GM23338 (cell line): ENCODE data around the gene APP. TPM values are rescaled to one million over a fixed set of nuclear protein-coding genes. Genes with fewer than 3 reads are reported as not detected.

ENCODE experiments used
- ATAC-seq: fragments of 200-7000 bp; cut with Tn5 transposase; 3 replicates; pipeline ENCODE4 v1.9.1; 2020
- DNase-seq: peaks from one replicate; pipeline ENCODE4 v3.0.0-alpha.2; 2015; ENCODE audit warnings: low spot score
- H2AFZ ChIP-seq: fragments of 200-600 bp; sonication (generic); 2 replicates; pipeline ENCODE4 v1.8.0; 2016; ENCODE audit warnings: antibody characterized with exemption, mild to moderate bottlenecking, moderate library complexity
- H3F3A ChIP-seq: fragments of 200-600 bp; sonication (generic); replicated peaks from 2 replicates; pipeline ENCODE4 v1.8.0; 2017; ENCODE audit warnings: antibody characterized with exemption, mixed run types, low read depth
- H3K27ac ChIP-seq: fragments of 200-600 bp; sonication (generic); 2 replicates; pipeline ENCODE4 v1.6.1; 2016; ENCODE audit warnings: low read depth
- H3K27me3 ChIP-seq: fragments of 200-600 bp; sonication (generic); 2 replicates; pipeline ENCODE4 v1.8.0; 2016; ENCODE audit warnings: mild to moderate bottlenecking, mixed run types, moderate library complexity; ENCODE audit not compliant: insufficient read depth
- H3K36me3 ChIP-seq: fragments of 200-600 bp; sonication (generic); 2 replicates; pipeline ENCODE4 v1.8.0; 2016; ENCODE audit warnings: mild to moderate bottlenecking; ENCODE audit not compliant: insufficient read depth
- H3K4me1 ChIP-seq: fragments of 200-600 bp; sonication (generic); 2 replicates; pipeline ENCODE4 v1.8.0; 2016; ENCODE audit warnings: mild to moderate bottlenecking, moderate library complexity; ENCODE audit not compliant: insufficient read depth
- H3K4me2 ChIP-seq: fragments of 200-600 bp; sonication (generic); 2 replicates; pipeline ENCODE4 v1.7.1; 2017; ENCODE audit warnings: mixed run types
- H3K4me3 ChIP-seq: fragments of 200-600 bp; sonication (generic); 2 replicates; pipeline ENCODE4 v1.6.1; 2016; ENCODE audit warnings: mixed run types
- H3K79me2 ChIP-seq: fragments of 200-600 bp; sonication (generic); replicated peaks from 2 replicates; pipeline ENCODE4 v1.8.0; 2017; ENCODE audit warnings: mild to moderate bottlenecking; ENCODE audit not compliant: insufficient read depth
- H3K9me2 ChIP-seq: fragments of 200-600 bp; sonication (generic); 2 replicates; pipeline ENCODE4 v1.8.0; 2017; ENCODE audit not compliant: insufficient read depth
- H4K20me1 ChIP-seq: fragments of 200-600 bp; sonication (generic); replicated peaks from 2 replicates; pipeline ENCODE4 v1.8.0; 2017; ENCODE audit warnings: mild to moderate bottlenecking; ENCODE audit not compliant: insufficient read depth
- H3K27ac Mint-ChIP-seq: 2 replicates; pipeline ENCODE4 v1.8.0; 2020; ENCODE audit warnings: inconsistent platforms, mild to moderate bottlenecking, moderate library complexity, mixed read lengths
- H3K27me3 Mint-ChIP-seq: 3 replicates; pipeline ENCODE4 v1.8.0; 2022; ENCODE audit warnings: low read depth, mild to moderate bottlenecking, moderate library complexity, mixed read lengths, inconsistent platforms; ENCODE audit not compliant: insufficient read depth, poor library complexity
- H3K36me3 Mint-ChIP-seq: 3 replicates; pipeline ENCODE4 v1.8.0; 2021; ENCODE audit warnings: low read depth, mild to moderate bottlenecking, inconsistent platforms, moderate library complexity, mixed read lengths
- H3K4me1 Mint-ChIP-seq: 3 replicates; pipeline ENCODE4 v1.8.0; 2020; ENCODE audit warnings: mild to moderate bottlenecking, inconsistent platforms, mixed read lengths
- H3K4me3 Mint-ChIP-seq: 3 replicates; pipeline ENCODE4 v1.8.0; 2021; ENCODE audit warnings: moderate library complexity, mild to moderate bottlenecking, inconsistent platforms, mixed read lengths
- H3K9me3 Mint-ChIP-seq: 3 replicates; pipeline ENCODE4 v1.8.0; 2020; ENCODE audit warnings: moderate library complexity, mild to moderate bottlenecking, inconsistent platforms, mixed read lengths
- CREB1 ChIP-seq: fragments of 250-450 bp; sonication (Bioruptor Pico); IDR thresholded peaks from 2 replicates; pipeline ENCODE4 v1.5.0; 2020; ENCODE audit warnings: low read depth, mild to moderate bottlenecking, moderate library complexity
- CTCF ChIP-seq, 2 experiments: fragments of 200-600 bp in 1 of 2; sonication (generic) in 1 of 2; conservative IDR thresholded peaks; 2 replicates each; pipeline versions ENCODE4 v1.5.1 to v1.6.1; 2016 to 2017; ENCODE audit warnings: antibody characterized with exemption in 2 of 2, low read depth in 2 of 2, mild to moderate bottlenecking in 2 of 2, moderate library complexity in 1 of 2
- ETS1 ChIP-seq: IDR thresholded peaks from 2 replicates; pipeline ENCODE4 v1.6.1; 2016; ENCODE audit warnings: antibody characterized with exemption
- EZH2 ChIP-seq: fragments of 200-600 bp; sonication (generic); IDR thresholded peaks from one replicate; pipeline ENCODE4 v1.8.0; 2017; ENCODE audit warnings: antibody characterized with exemption, mild to moderate bottlenecking, low read depth; ENCODE audit not compliant: unreplicated experiment
- EZH2phosphoT487 ChIP-seq: fragments of 200-600 bp; sonication (generic); IDR thresholded peaks from one replicate; pipeline ENCODE4 v1.8.1; 2018; ENCODE audit warnings: antibody characterized with exemption; ENCODE audit not compliant: unreplicated experiment
- JUNB ChIP-seq: IDR thresholded peaks from one replicate; pipeline ENCODE4 v1.6.1; 2016; ENCODE audit warnings: antibody characterized with exemption; ENCODE audit not compliant: unreplicated experiment
- STAT1 ChIP-seq: IDR thresholded peaks from one replicate; pipeline ENCODE4 v1.6.1; 2016; ENCODE audit warnings: antibody characterized with exemption; ENCODE audit not compliant: unreplicated experiment
- ZNF114 ChIP-seq: fragments of 250-450 bp; sonication (Bioruptor Pico); IDR thresholded peaks from 2 replicates; pipeline ENCODE4 v1.5.0; 2020; ENCODE audit warnings: mild to moderate bottlenecking, moderate library complexity
- ZNF462 ChIP-seq: fragments of 250-450 bp; sonication (Bioruptor Pico); IDR thresholded peaks from 2 replicates; pipeline ENCODE4 v1.5.0; 2020; ENCODE audit warnings: mild to moderate bottlenecking, moderate library complexity
- polyA plus RNA-seq: library from polyadenylated mRNA; unstranded; fragments of >200 nt; fragmentation: Nextera tagmentation; extraction: Ambion mirVana; gene quantifications from 2 replicates; pipeline ENCODE4 v1.2.1, GENCODE V29; 2016
- total RNA-seq: library from RNA; depleted of rRNA; stranded (reverse); fragments of >200 nt; shearing (Covaris generic); gene quantifications from 2 replicates; pipeline ENCODE4 v1.2.3, GENCODE V29; 2014

Gene APP
- total and polyA plus RNA-seq, 2 experiments from 2014 or later: 69.4 to 444 TPM

- Histone ChIP-seq H4K20me1 (no peaks in the 10 kb centered on the region; the same call in 1 of the 2 replicates), H3K36me3 (peaks cover 54% of the 10 kb centered on the region), H3F3A (no peaks in the 10 kb centered on the region), H3K4me3 (no peak overlapping the region), H3K9me2 (no peaks in the 10 kb centered on the region), H3K27me3 (no peaks in the 10 kb centered on the region), H2AFZ (no peak overlapping the region), H3K79me2 (no peaks in the 10 kb centered on the region; the same call in 1 of the 2 replicates), H3K4me1 (no peaks in the 10 kb centered on the region; the same call in 1 of the 2 replicates), H3K27ac (no peak overlapping the region), H3K4me2 (no peak overlapping the region)
- DNase-seq (peak; percentile 66), ATAC-seq (peak; percentile 52)
- Mint-ChIP-seq H3K36me3 (peaks cover 68% of the 10 kb centered on the region), H3K9me3 (no peaks in the 10 kb centered on the region), H3K27ac (no peak overlapping the region; the same call in 1 of the 2 replicates), H3K4me1 (peaks cover 8% of the 10 kb centered on the region; the same call in 1 of the 3 replicates), H3K4me3 (no peak overlapping the region), H3K27me3 (peaks cover 2% of the 10 kb centered on the region)
- TF ChIP-seq CTCF (conservative IDR thresholded peaks at IDR 0.05; ENCODE audit: low read depth in 2 of 2) (peak; percentile 56 to 60), STAT1 (no peak)
Observed at GRCh38 chr21:25895565-25896205, 274.9 kb downstream of the APP start.

- no peaks in the 10 kb centered on the region for H3F3A ChIP-seq
- H3K4me1 Mint-ChIP-seq: peaks cover 8% of the 10 kb centered on the region; the same call in 1 of the 3 replicates
- peaks cover 76% of the 10 kb centered on the region for H3K36me3 Mint-ChIP-seq
- peaks cover 10% of the 10 kb centered on the region for H3K27me3 Mint-ChIP-seq
- no peaks in the 10 kb centered on the region; the same call in 1 of the 2 replicates for H4K20me1 ChIP-seq
- H3K4me3 ChIP-seq: no peak overlapping the region
- H3K27me3 ChIP-seq: no peaks in the 10 kb centered on the region
- H2AFZ ChIP-seq: no peak overlapping the region
- no peak overlapping the region for H3K4me2 ChIP-seq
- H3K27ac ChIP-seq: no peak overlapping the region
- H3K79me2 ChIP-seq: no peaks in the 10 kb centered on the region; the same call in 1 of the 2 replicates
- peaks cover 58% of the 10 kb centered on the region for H3K36me3 ChIP-seq
- DNase-seq (no peak), ATAC-seq (no peak)
- H3K4me1 ChIP-seq: no peaks in the 10 kb centered on the region
- no peaks in the 10 kb centered on the region for H3K9me3 Mint-ChIP-seq
- H3K4me3 Mint-ChIP-seq: no peak overlapping the region
- no peaks in the 10 kb centered on the region for H3K9me2 ChIP-seq
- H3K27ac Mint-ChIP-seq: no peak overlapping the region; the same call in 1 of the 2 replicates
- TF ChIP-seq EZH2 (no peak), JUNB (no peak), CTCF (conservative IDR thresholded peaks at IDR 0.05; ENCODE audit: low read depth in 2 of 2) (no peak), ZNF114 (CRISPR knock-in tag) (no peak), ETS1 (no peak), ZNF462 (CRISPR knock-in tag) (no peak), EZH2phosphoT487 (no peak), CREB1 (CRISPR knock-in tag) (no peak)
Observed at GRCh38 chr21:25893191-25893590, 277.4 kb downstream of the APP start.
